B cell (primary cell): ENCODE measurements around the gene MRPS11. TPM values are rescaled to one million over a fixed set of nuclear protein-coding genes. Genes with fewer than 3 reads are reported as not detected.
A peak's percentile ranks its signal among the peaks of the same experiment; 100 is the strongest.

Experiments
- ATAC-seq: fragments of 200-7000 bp; cut with Tn5 transposase; one replicate; pipeline ENCODE4 v1.10.0; 2021; ENCODE audit warnings: low read depth, mild to moderate bottlenecking, moderate number of reproducible peaks, moderate library complexity
- CTCF ChIA-PET: fragments of 350-600 bp; sonication (Branson Sonifier 250); formaldehyde crosslinking; loops from one replicate; lab custom pipeline; 2021; ENCODE audit warnings: antibody characterized with exemption, inconsistent platforms; lab: Charles Lee
- POLR2A ChIA-PET: fragments of 350-600 bp; sonication (Branson Sonifier 250); formaldehyde crosslinking; loops from one replicate; lab custom pipeline; 2021; ENCODE audit warnings: antibody characterized with exemption; lab: Charles Lee
- DNase-seq: peaks from one replicate; pipeline ENCODE4 v3.0.0; 2013
- H2AFZ ChIP-seq: 2 replicates; pipeline ENCODE4 v1.6.1; 2012; ENCODE audit warnings: mild to moderate bottlenecking, low read depth, low read length; ENCODE audit not compliant: insufficient read depth, poor library complexity, severe bottlenecking
- H3K27ac ChIP-seq, 2 donors: 1 replicate in 1 of 2; 2 replicates in 1 of 2; pipeline ENCODE4 v1.5.1; 2012 to 2013; ENCODE audit warnings: low read length in 2 of 2, mild to moderate bottlenecking in 2 of 2, moderate library complexity in 1 of 2
- H3K27me3 ChIP-seq, 4 experiments: fragments of 200-600 bp in 1 of 4; sonication (generic) in 1 of 4; replicated peaks in 1 of 4; 1 replicate in 2 of 4; 2 replicates in 2 of 4; pipeline versions ENCODE4 v1.6.1 to v1.7.0; 2013 to 2016; ENCODE audit warnings: low read length in 3 of 4, mild to moderate bottlenecking in 2 of 4, mixed read lengths in 1 of 4, moderate library complexity in 1 of 4; ENCODE audit not compliant: insufficient read depth in 4 of 4, control insufficient read depth in 3 of 4; ENCODE audit errors: control extremely low read depth in 1 of 4
- H3K36me3 ChIP-seq, 2 experiments: replicated peaks in 1 of 2; 1 replicate in 1 of 2; 2 replicates in 1 of 2; pipeline versions ENCODE4 v1.6.1 to v1.7.1; 2013; ENCODE audit warnings: low read length in 1 of 2; ENCODE audit not compliant: insufficient read depth in 2 of 2, control insufficient read depth in 1 of 2; ENCODE audit errors: control extremely low read depth in 1 of 2, extremely low read depth in 1 of 2
- H3K4me1 ChIP-seq, 2 donors: fragments of 200-600 bp in 1 of 2; sonication (generic) in 1 of 2; 1 replicate in 1 of 2; 2 replicates in 1 of 2; pipeline versions ENCODE4 v1.5.1 to v1.6.1; 2013 to 2017; ENCODE audit warnings: low read length in 2 of 2; ENCODE audit not compliant: control insufficient read depth in 2 of 2, insufficient read depth in 2 of 2
- H3K4me2 ChIP-seq: replicated peaks from 2 replicates; pipeline ENCODE3; 2012; ENCODE audit warnings: mild to moderate bottlenecking, low read depth, low read length; ENCODE audit not compliant: poor library complexity, severe bottlenecking
- H3K4me3 ChIP-seq, 5 experiments: fragments of 200-600 bp in 1 of 5; sonication (generic) in 1 of 5; 1 replicate in 3 of 5; 2 replicates in 2 of 5; pipeline versions ENCODE4 v1.5.1 to v1.7.0; 2011 to 2016; ENCODE audit warnings: low read length in 4 of 5, mild to moderate bottlenecking in 4 of 5, low read depth in 2 of 5, control low read depth in 1 of 5, moderate library complexity in 1 of 5; ENCODE audit not compliant: insufficient read depth in 1 of 5; ENCODE audit errors: control extremely low read depth in 1 of 5, extremely low read depth in 1 of 5
- H3K79me2 ChIP-seq: fragments of 200-600 bp; sonication (generic); one replicate; pipeline ENCODE4 v1.6.0; 2016; ENCODE audit warnings: low read length; ENCODE audit not compliant: control insufficient read depth, insufficient read depth
- H3K9ac ChIP-seq: fragments of 200-600 bp; sonication (generic); 2 replicates; pipeline ENCODE4 v1.6.1; 2017; ENCODE audit warnings: mild to moderate bottlenecking, low read length, moderate library complexity
- H3K9me3 ChIP-seq, 3 donors: one replicate each; pipeline versions ENCODE4 v1.6.1 to v1.7.1; 2013; ENCODE audit warnings: low read length in 2 of 3; ENCODE audit not compliant: control insufficient read depth in 2 of 3, insufficient read depth in 1 of 3; ENCODE audit errors: control extremely low read depth in 1 of 3
- H4K20me1 ChIP-seq: 2 replicates; pipeline ENCODE4 v1.6.0; 2012; ENCODE audit warnings: mild to moderate bottlenecking, low read length; ENCODE audit not compliant: insufficient read depth, control insufficient read depth, poor library complexity, severe bottlenecking
- H3K27ac Mint-ChIP-seq: one replicate; pipeline ENCODE4 v1.8.0; 2021; ENCODE audit warnings: mixed read lengths
- H3K27me3 Mint-ChIP-seq: one replicate; pipeline ENCODE4 v1.8.0; 2021; ENCODE audit warnings: mixed read lengths
- H3K4me1 Mint-ChIP-seq: one replicate; pipeline ENCODE4 v1.8.0; 2021; ENCODE audit warnings: mixed read lengths
- H3K4me3 Mint-ChIP-seq: one replicate; pipeline ENCODE4 v1.8.0; 2021; ENCODE audit warnings: mixed read lengths
- H3K9me3 Mint-ChIP-seq: one replicate; pipeline ENCODE4 v1.8.0; 2022; ENCODE audit warnings: mixed read lengths; ENCODE audit not compliant: insufficient read depth
- CTCF ChIP-seq: fragments of 200-600 bp; IDR thresholded peaks from one replicate; pipeline ENCODE4 v1.8.0; 2022; ENCODE audit warnings: antibody characterized with exemption, mild to moderate bottlenecking
- EZH2 ChIP-seq: IDR thresholded peaks from 2 replicates; pipeline ENCODE4 v1.6.1; 2012; ENCODE audit warnings: borderline replicate concordance, low read depth, mild to moderate bottlenecking, moderate library complexity, low read length; ENCODE audit not compliant: insufficient read depth, poor library complexity, severe bottlenecking
- WGBS: methylation state at CpG from one replicate; pipeline ENCODE4 v1.1.5; 2013; ENCODE audit warnings: missing lambda C conversion rate; ENCODE audit not compliant: insufficient coverage; 5-methylcytosine and 5-hydroxymethylcytosine counted together
- intact Hi-C: fragments of 100-400 bp; cut with micrococcal nuclease; formaldehyde crosslinking; loops from one replicate; pipeline ENCODE4 v1.10.0; 2022
- polyA plus RNA-seq: library from polyadenylated mRNA; depleted of rRNA; stranded (reverse); fragments of >200 nt; gene quantifications from 2 replicates; pipeline ENCODE4 v1.2.3, GENCODE V29; 2012
- total RNA-seq, 2 donors: library from RNA; stranded (reverse); fragments of 120-200 nt in 1 of 2; gene quantifications; 1 replicate in 1 of 2; 2 replicates in 1 of 2; pipeline versions ENCODE4 v1.2.3 to v1.2.4, GENCODE V29; 2013 to 2022

MRPS11 gene
- total and polyA plus RNA-seq, 2 donors (not counting 1 experiment from before 2014, with no cell fraction given), result 21.1 to 37.9 TPM

- intact Hi-C loops, result loop anchor here (2.0 to 10.0 kb wide), 3 partner anchors 157 to 779 kb away; partner anchors contain the start of genes ABHD2, AEN and FANCI
- POLR2A ChIA-PET, result no interaction called here
- H3K4me3 Mint-ChIP-seq, result peak overlapping the region; percentile 32
- no peak for TF ChIP-seq CTCF
- Histone ChIP-seq H3K36me3 (peaks cover 0 to 45% of the 10 kb centered on the region in 2 experiments), H3K79me2 (peaks cover 37% of the 10 kb centered on the region), H3K4me1 (peaks cover 14 to 17% of the 10 kb centered on the region in 2 donors), H4K20me1 (no peaks in the 10 kb centered on the region), H3K4me3 (no peak overlapping the region), H3K4me2 (no peak overlapping the region), H3K9ac (peak overlapping the region; percentile 96), H3K27me3 (no peaks in the 10 kb centered on the region), H2AFZ (no peak overlapping the region), H3K27ac (no peak overlapping the region), H3K9me3 (no peaks in the 10 kb centered on the region)
- no peak for DNase-seq
- CTCF ChIA-PET, result interaction anchor here (1.5 kb wide), 1 partner anchor 9 kb away, joined by 4 read pairs; no protein-coding TSS in a partner anchor
- no peak for ATAC-seq
- H3K4me1 Mint-ChIP-seq, result peaks cover 26% of the 10 kb centered on the region
- no peaks in the 10 kb centered on the region for H3K27me3 Mint-ChIP-seq
- H3K9me3 Mint-ChIP-seq, result no peaks in the 10 kb centered on the region
- H3K27ac Mint-ChIP-seq, result no peak overlapping the region
- WGBS, result 100% methylated on average over 1 of the region's 4 CpGs
These were observed 1.8 kb upstream of the MRPS11 start for GRCh38 chr15:88465633-88466224.

GRCh38 chr15:88467935-88468528 is 524 bp downstream of the MRPS11 start:
- peaks cover 5 to 39% of the 10 kb centered on the region in 2 experiments for H3K36me3 ChIP-seq
- H3K27me3 ChIP-seq, result no peaks in the 10 kb centered on the region
- peaks cover 37% of the 10 kb centered on the region for H3K79me2 ChIP-seq
- H3K9ac ChIP-seq, result peak overlapping the region; percentile 96
- Mint-ChIP-seq H3K27me3 (no peaks in the 10 kb centered on the region), H3K4me1 (peaks cover 26% of the 10 kb centered on the region), H3K4me3 (peak overlapping the region; percentile 97), H3K9me3 (no peaks in the 10 kb centered on the region), H3K27ac (peak overlapping the region; percentile 99)
- peak overlapping the region; percentile 94 for H2AFZ ChIP-seq
- no peak for TF ChIP-seq CTCF
- TF ChIP-seq EZH2, result no peak
- DNase-seq (no peak), ATAC-seq (no peak)
- intact Hi-C loops, result loop anchor here (2.0 to 10.0 kb wide), 3 partner anchors 154 to 777 kb away; partner anchors contain the start of genes ABHD2, AEN and FANCI
- H4K20me1 ChIP-seq, result no peaks in the 10 kb centered on the region
- WGBS, result 9% methylated on average over 14 of the region's 17 CpGs
- CTCF ChIA-PET, result interaction anchor here (0.8 to 1.8 kb wide), 7 partner anchors 13 to 437 kb away, joined by 3 to 9 read pairs (median 4); partner anchors contain the start of gene ISG20
- peak overlapping the region; percentile 67 to 96 for H3K27ac ChIP-seq
- peaks cover 14 to 17% of the 10 kb centered on the region in 2 donors for H3K4me1 ChIP-seq
- H3K4me3 ChIP-seq, result peak overlapping the region; percentile 77 to 97 (median 87)
- no peaks in the 10 kb centered on the region for H3K9me3 ChIP-seq
- H3K4me2 ChIP-seq, result peak overlapping the region; percentile 92
- POLR2A ChIA-PET, result interaction anchor here (0.7 to 1.2 kb wide), 4 partner anchors 10 to 171 kb away, joined by 3 to 6 read pairs (median 3); partner anchors contain the start of gene ISG20
